Hepatocyte (in vitro differentiated cells): Measurements from ENCODE around the gene MYO1H.

ENCODE experiments used
- EZH2 ChIP-seq: fragments of 200-600 bp; sonication (generic); IDR thresholded peaks from 2 replicates; pipeline ENCODE4 v1.6.1; 2016; ENCODE audit warnings: antibody characterized with exemption, mild to moderate bottlenecking, borderline replicate concordance
- EZH2phosphoT487 ChIP-seq: fragments of 200-600 bp; sonication (generic); IDR thresholded peaks from one replicate; pipeline ENCODE4 v1.6.1; 2018; ENCODE audit warnings: antibody characterized with exemption, mild to moderate bottlenecking, low read depth, moderate library complexity; ENCODE audit not compliant: unreplicated experiment, severe bottlenecking
- TF ChIP-seq, protein P1 (sequence below): fragments of 200-600 bp; sonication (generic); IDR thresholded peaks from 2 replicates; pipeline ENCODE4 v1.5.1; 2016; ENCODE audit warnings: antibody characterized with exemption, mild to moderate bottlenecking; ENCODE audit not compliant: poor library complexity

DNA sequence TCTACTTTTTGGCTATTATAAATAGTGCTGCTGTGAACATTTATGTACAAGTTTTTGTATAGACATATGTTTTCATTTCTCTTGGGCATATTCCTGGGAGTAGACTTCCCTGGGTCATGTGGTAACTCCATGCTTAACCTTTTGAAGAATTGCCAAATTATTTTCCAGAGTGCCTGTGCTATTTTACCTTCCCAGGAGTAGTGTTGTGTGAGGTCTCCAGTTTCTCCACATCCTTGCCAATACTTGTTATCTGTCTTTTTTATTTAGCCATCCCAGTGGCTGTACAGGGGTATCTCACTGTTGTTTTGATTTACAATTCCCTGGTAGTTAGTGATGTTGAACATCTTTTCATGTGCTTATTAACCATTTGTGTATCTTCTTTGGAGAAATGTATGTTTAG is 148.6 kb downstream of the MYO1H start:
- TF ChIP-seq, protein P1, sequence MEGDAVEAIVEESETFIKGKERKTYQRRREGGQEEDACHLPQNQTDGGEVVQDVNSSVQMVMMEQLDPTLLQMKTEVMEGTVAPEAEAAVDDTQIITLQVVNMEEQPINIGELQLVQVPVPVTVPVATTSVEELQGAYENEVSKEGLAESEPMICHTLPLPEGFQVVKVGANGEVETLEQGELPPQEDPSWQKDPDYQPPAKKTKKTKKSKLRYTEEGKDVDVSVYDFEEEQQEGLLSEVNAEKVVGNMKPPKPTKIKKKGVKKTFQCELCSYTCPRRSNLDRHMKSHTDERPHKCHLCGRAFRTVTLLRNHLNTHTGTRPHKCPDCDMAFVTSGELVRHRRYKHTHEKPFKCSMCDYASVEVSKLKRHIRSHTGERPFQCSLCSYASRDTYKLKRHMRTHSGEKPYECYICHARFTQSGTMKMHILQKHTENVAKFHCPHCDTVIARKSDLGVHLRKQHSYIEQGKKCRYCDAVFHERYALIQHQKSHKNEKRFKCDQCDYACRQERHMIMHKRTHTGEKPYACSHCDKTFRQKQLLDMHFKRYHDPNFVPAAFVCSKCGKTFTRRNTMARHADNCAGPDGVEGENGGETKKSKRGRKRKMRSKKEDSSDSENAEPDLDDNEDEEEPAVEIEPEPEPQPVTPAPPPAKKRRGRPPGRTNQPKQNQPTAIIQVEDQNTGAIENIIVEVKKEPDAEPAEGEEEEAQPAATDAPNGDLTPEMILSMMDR: no peak
- no peak for TF ChIP-seq EZH2
- TF ChIP-seq EZH2phosphoT487: no peak
